ENCODE data around the gene FRMD3.
A peak's percentile ranks its signal among the peaks of the same experiment; 100 is the strongest.

Gene FRMD3

DNA sequence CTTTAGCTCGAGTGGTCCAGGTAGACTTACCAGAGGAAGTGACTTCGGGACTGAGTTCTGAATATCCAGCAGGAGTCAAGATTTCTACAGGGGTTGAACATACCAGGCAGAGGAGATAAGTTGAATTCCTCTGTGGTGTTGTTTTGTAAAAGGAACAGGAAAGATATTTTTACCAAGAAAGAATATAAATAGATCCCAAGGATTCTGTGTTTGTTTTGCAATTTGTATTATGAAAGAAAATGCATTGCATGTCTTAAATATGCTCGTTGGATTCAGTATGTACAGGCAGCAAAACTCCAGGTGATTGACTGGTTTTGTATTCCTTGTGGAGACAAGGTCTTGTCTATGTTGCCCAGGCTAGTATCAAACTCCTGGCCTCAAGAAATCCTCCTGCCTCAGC, 197.8 kb downstream of the FRMD3 start:
- DNase-seq (ENCODE audit: low read depth): peak; percentile 14
- H3K4me3 ChIP-seq (ENCODE audit: low read length): no peak overlapping the region
- TF ChIP-seq CTCF (conservative IDR thresholded peaks at IDR 0.05; ENCODE audit: low read length): no peak

DNA sequence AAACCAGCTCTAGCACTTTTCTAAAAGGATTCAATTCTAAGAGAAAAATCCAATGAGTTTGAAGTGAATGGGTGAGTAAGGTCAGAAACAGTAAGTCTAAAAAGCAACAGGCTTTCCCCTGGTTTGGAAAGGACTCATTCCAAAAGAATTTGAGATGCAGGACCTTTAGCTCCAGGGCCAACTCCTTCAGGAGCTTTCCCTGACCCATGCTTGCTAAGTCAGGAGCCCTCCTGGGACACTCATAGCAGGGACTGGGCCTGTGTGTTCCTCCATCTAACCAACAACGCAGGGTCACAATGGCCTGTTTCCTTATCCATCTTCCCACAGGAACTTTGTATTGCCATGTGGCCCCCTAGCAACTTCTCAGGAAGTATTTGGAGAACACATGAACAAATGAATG, 198.8 kb downstream of the FRMD3 start:
- DNase-seq (ENCODE audit: low read depth): peak; percentile 10
- H3K4me3 ChIP-seq (ENCODE audit: low read length): no peak overlapping the region
- TF ChIP-seq CTCF (conservative IDR thresholded peaks at IDR 0.05; ENCODE audit: low read length): no peak

DNA sequence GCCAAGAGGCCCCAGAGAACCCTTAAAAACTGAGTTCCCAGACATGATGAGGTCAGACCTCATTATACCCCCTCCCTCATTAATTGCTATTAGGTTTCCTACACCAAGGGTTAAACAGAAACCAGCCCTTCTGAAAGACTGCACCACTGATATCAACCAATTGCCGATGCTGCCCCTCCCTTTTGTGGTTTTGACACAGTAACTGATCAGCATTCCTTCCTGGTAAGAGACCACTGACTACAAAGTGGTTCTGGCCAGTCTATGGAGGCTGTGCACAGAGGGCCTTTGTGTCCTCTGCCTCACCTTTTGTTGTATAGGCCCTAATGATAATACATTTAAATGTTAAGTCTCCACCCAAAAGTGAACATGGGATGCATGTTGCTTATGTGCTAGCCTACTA, 201.5 kb downstream of the FRMD3 start:
- no peak for TF ChIP-seq CTCF (conservative IDR thresholded peaks at IDR 0.05; ENCODE audit: low read length)
- H3K4me3 ChIP-seq (ENCODE audit: low read length): no peak overlapping the region
- DNase-seq (ENCODE audit: low read depth): no peak

DNA sequence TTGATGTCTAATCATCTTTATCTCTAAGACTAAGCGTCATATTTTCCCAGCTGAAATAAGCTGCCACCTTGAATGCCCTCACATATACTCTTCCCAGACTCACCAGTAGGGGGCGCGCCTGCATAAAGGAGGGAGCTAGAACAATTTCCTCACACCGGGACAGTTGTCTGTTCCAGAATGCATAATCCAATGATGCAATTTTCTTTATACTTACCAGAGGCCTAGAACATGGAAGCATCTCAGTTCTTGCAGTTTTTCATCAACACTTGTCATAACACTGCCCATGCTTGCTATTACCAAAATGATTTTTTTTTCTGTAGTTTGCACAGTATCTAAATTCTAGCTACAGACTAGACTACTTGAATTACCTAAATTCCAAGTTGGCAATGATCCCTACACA, 203.9 kb downstream of the FRMD3 start:
- DNase-seq (ENCODE audit: low read depth): peak; percentile 90
- TF ChIP-seq CTCF (conservative IDR thresholded peaks at IDR 0.05; ENCODE audit: low read length): peak; percentile 96
- no peak overlapping the region for H3K4me3 ChIP-seq (ENCODE audit: low read length)

DNA sequence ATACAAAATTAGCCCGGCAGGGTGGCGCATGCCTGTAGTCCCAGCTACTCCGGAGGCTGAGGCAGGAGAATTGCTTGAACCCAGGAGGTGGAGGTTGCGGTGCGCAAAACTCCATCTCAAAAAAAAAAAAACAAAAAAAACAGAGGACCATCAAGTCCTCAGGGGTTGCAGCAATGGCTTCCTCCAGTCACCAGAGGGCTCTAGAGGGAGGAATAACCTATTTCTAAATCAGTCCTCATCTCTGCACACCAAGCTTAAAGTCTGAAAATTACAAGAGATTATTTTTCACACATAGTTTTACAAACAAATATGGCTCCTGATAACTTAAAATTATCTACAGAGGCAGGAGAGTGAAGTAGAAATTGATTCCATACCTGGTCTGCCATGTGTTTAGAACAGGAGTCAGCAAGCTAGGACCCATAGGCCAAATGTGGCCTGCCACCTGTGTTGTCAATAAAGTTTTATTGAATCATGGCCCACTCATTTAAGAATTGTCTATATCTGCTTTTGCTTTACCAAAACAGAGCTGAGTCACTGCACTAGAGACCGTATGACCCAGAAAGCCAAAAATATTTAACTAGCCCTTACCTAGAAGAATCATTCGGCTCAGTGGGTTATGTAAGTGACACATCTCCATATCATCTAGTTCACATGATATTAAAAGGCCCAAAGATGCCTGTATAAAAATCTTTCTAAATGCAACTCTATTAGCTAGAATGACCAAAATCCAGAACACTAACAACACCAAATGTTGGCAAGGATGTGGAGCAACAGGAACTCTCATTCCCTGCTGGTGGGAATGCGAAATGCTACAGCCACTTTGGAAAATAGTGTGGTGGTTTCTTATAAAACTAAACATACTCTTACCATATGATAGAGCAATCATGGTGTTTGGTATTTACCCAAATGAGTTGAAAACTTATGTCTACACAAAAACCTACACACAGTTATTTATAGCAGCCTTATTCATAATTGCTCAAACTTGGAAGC, 207.7 kb downstream of the FRMD3 start:
- no peak for DNase-seq (ENCODE audit: low read depth)
- peak; percentile 22 for TF ChIP-seq CTCF (conservative IDR thresholded peaks at IDR 0.05; ENCODE audit: low read length)
- H3K4me3 ChIP-seq (ENCODE audit: low read length): no peak overlapping the region

GRCh38 chr9:83327750-83328622, 210.2 kb downstream of the FRMD3 start:
- no peak for DNase-seq (ENCODE audit: low read depth)

More at GRCh38 chr9:83327750-83328622, 210.2 kb downstream of the FRMD3 start:
- TF ChIP-seq CTCF (conservative IDR thresholded peaks at IDR 0.05; ENCODE audit: low read length): no peak
- no peak overlapping the region for H3K4me3 ChIP-seq (ENCODE audit: low read length)
